Cerebellar cortex (tissue), 1 donor: ENCODE data around the gene KDM7A.

ENCODE experiments used
- DNase-seq: peaks from one replicate; pipeline ENCODE4 v3.0.0-alpha.2; 2015; ENCODE audit warnings: low spot score

Gene KDM7A

GRCh38 chr7:140054751-140055150 is 122.0 kb downstream of the KDM7A start:
- DNase-seq, result no peak

- no peak for DNase-seq
These were observed 122.8 kb downstream of the KDM7A start for GRCh38 chr7:140053812-140054539.

GRCh38 chr7:140051820-140052219 is 125.0 kb downstream of the KDM7A start:
- no peak for DNase-seq

- no peak for DNase-seq
These were observed 126.7 kb downstream of the KDM7A start for GRCh38 chr7:140050100-140050499.

- DNase-seq, result no peak
These were observed 127.3 kb downstream of the KDM7A start for GRCh38 chr7:140049339-140050024.

GRCh38 chr7:140048989-140049338 is 127.8 kb downstream of the KDM7A start:
- no peak for DNase-seq

GRCh38 chr7:140048138-140048537 is 128.6 kb downstream of the KDM7A start:
- DNase-seq, result no peak

- no peak for DNase-seq
These were observed 129.6 kb downstream of the KDM7A start for GRCh38 chr7:140047197-140047596.

- DNase-seq, result no peak
These were observed 131.1 kb downstream of the KDM7A start for GRCh38 chr7:140045697-140046096.

GRCh38 chr7:140044251-140044650 is 132.5 kb downstream of the KDM7A start:
- DNase-seq, result no peak

- no peak for DNase-seq
These were observed 134.5 kb downstream of the KDM7A start for GRCh38 chr7:140042386-140042670.

GRCh38 chr7:140041659-140042385 is 135.0 kb downstream of the KDM7A start:
- DNase-seq, result no peak

GRCh38 chr7:140039896-140040295 is 136.9 kb downstream of the KDM7A start:
- DNase-seq, result no peak

GRCh38 chr7:140039066-140039465 is 137.7 kb downstream of the KDM7A start:
- DNase-seq, result no peak

- DNase-seq, result no peak
These were observed 140.4 kb downstream of the KDM7A start for GRCh38 chr7:140036224-140036962.

- DNase-seq, result no peak
These were observed 141.2 kb downstream of the KDM7A start for GRCh38 chr7:140035400-140036223.
